Stimulated activated CD4-positive, alpha-beta T cell treated with anti-CD3 and anti-CD28 coated beads, Interleukin-4, amount 100 ng/mL, for 48 hours (primary cell): ENCODE measurements around the gene ACTN1.

ENCODE experiments used
- DNase-seq, 2 donors: peaks; one replicate each; pipeline ENCODE4 v3.0.0-alpha.2; 2020; ENCODE audit warnings: low read depth in 2 of 2

Gene ACTN1

GRCh38 chr14:68951800-68952530, 27.1 kb downstream of the ACTN1 start:
- no peak for DNase-seq

- no peak for DNase-seq
Measured at GRCh38 chr14:68951035-68951797, 27.9 kb downstream of the ACTN1 start.

- no peak for DNase-seq
Measured at GRCh38 chr14:68950111-68950510, 29.0 kb downstream of the ACTN1 start.

GRCh38 chr14:68949601-68949965, 29.5 kb downstream of the ACTN1 start:
- DNase-seq, result no peak

- no peak for DNase-seq
Measured at GRCh38 chr14:68948686-68949600, 30.2 kb downstream of the ACTN1 start.

GRCh38 chr14:68947802-68948201, 31.3 kb downstream of the ACTN1 start:
- no peak for DNase-seq

GRCh38 chr14:68946489-68946822, 32.6 kb downstream of the ACTN1 start:
- DNase-seq, result no peak

GRCh38 chr14:68945585-68946488, 33.3 kb downstream of the ACTN1 start:
- DNase-seq, result no peak

GRCh38 chr14:68945190-68945584, 33.9 kb downstream of the ACTN1 start:
- no peak for DNase-seq

- DNase-seq, result no peak
Measured at GRCh38 chr14:68944162-68944561, 34.9 kb downstream of the ACTN1 start.

- DNase-seq, result no peak
Measured at GRCh38 chr14:68943107-68943506, 36.0 kb downstream of the ACTN1 start.

- no peak for DNase-seq
Measured at GRCh38 chr14:68942296-68943035, 36.6 kb downstream of the ACTN1 start.

GRCh38 chr14:68941820-68942219, 37.3 kb downstream of the ACTN1 start:
- DNase-seq, result no peak

- no peak for DNase-seq
Measured at GRCh38 chr14:68940614-68941185, 38.4 kb downstream of the ACTN1 start.

GRCh38 chr14:68939893-68940613, 39.0 kb downstream of the ACTN1 start:
- DNase-seq, result no peak

GRCh38 chr14:68939181-68939892, 39.8 kb downstream of the ACTN1 start:
- DNase-seq, result no peak

GRCh38 chr14:68938271-68939150, 40.6 kb downstream of the ACTN1 start:
- no peak for DNase-seq
